ENCODE measurements around the gene DDA1.

Gene DDA1

GRCh38 chr19:17312189-17313113 lies 3.1 kb downstream of the DDA1 start:
- no peak for DNase-seq (ENCODE audit: low read depth)

- DNase-seq (ENCODE audit: low read depth), result no peak
Measured at GRCh38 chr19:17314007-17314593, 4.7 kb downstream of the DDA1 start.

GRCh38 chr19:17318966-17319365 lies 9.6 kb downstream of the DDA1 start:
- DNase-seq (ENCODE audit: low read depth), result no peak

DNA sequence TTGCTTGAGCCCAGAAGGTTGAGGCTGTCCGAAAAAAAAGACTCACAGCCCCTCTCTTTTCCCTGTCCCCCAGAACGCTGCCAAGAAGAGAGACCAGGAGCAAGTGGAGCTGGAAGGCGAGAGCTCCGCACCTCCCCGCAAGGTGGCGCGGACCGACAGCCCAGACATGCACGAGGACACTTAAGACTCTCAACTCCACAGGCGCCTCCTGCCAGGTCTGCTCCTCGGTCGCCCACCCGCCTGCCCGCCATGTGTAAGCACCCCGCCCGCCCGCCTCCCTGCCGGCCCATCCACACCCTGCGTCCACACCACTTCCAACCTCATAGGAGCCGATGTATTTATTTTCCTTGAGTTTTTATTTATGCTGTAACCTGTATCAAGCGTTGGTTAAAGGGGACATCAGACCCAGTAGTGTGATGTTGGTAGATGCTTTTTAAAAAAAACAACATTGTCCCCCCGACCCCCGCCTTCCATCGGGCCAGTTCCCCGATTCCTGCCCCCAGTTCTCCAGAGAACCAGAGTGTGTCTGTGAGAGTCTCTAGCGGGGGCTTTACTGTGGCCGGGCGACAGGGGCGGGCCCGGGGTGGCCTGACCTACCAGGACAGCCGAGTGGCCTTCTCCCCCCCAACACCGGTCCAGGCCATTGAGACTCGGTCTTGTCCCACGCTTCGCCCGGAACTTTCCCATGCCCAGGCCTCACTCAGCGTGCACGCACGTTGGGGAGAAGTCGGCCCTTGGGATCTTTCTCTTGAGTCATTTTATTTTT lies 10.3 kb downstream of the DDA1 start:
- no peak for DNase-seq (ENCODE audit: low read depth)

DNA sequence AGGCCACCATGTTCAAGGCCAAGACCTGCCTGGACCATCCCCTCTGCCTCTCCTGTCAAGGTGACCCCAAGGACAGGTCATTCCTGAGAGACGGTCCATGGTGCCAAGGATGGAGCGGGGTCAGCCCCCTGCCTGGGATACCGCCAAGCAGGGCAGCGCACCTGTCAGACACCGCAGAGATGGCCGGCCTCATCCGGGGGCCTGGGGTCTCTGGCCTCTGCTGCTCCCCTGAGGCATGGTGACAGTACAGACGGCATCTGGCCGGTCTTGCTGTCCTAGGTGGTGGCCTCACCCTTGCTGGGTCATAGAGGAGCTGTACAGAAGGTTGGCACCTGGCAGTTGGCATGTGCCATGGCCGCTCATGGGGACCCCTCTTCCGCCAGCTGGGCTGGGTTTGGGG lies 11.1 kb downstream of the DDA1 start:
- DNase-seq (ENCODE audit: low read depth), result no peak

- no peak for DNase-seq (ENCODE audit: low read depth)
Measured at GRCh38 chr19:17321655-17322489, 12.5 kb downstream of the DDA1 start.

DNA sequence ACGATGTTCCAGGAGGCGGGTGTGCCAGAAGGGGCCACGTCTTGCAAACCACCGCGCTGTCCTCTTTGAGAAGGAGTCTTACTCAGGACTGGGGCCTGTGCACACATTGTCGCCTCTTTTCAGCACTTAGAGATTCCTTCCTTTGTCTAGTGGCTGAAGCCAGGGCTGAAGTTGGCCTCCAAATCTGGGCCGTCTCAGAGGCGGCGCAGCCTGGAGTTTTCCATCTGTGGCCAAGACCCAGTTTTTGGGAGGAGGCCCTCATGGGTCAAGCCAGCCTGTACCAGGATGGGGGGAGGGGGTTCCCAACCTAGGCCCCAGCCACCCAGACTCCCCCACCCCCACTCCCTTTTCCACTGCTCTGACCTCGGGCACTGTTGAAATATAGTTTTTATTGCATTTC lies 13.5 kb downstream of the DDA1 start:
- no peak for DNase-seq (ENCODE audit: low read depth)

DNA sequence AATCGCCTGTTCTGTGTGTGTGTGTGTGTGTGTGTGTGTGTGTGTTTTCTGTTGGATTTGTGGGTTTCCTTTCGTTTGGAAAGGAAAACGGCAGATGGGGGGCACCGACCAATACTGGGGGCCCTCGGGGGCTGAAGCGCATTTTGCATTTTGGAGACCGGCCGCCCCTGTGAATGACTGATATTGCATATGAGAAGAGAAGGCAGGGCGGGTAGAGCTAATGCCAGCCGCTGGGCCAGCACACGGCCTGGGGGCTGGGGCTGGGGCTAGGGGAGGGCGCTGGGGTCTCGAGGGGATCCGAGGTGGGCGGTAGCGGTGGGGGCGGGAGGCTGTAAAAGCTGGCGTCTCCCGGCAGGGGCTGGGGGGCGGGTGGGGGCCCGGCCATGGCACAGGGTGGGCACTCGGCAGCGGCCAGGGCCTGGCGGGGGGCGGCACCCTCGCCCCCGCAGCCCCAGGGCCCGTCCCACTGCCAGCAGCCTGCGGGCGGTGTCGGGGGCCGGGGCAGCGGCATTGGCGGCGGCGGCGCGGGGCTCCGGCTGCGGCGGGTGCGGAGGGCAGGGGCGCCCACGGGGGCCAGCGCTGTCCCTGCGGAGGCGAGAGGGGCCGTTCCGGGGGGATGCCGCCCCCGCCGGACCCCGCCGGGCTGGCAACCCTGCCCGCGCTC lies 14.1 kb downstream of the DDA1 start:
- no peak for DNase-seq (ENCODE audit: low read depth)

GRCh38 chr19:17323964-17324332 lies 14.6 kb downstream of the DDA1 start:
- no peak for DNase-seq (ENCODE audit: low read depth)

DNA sequence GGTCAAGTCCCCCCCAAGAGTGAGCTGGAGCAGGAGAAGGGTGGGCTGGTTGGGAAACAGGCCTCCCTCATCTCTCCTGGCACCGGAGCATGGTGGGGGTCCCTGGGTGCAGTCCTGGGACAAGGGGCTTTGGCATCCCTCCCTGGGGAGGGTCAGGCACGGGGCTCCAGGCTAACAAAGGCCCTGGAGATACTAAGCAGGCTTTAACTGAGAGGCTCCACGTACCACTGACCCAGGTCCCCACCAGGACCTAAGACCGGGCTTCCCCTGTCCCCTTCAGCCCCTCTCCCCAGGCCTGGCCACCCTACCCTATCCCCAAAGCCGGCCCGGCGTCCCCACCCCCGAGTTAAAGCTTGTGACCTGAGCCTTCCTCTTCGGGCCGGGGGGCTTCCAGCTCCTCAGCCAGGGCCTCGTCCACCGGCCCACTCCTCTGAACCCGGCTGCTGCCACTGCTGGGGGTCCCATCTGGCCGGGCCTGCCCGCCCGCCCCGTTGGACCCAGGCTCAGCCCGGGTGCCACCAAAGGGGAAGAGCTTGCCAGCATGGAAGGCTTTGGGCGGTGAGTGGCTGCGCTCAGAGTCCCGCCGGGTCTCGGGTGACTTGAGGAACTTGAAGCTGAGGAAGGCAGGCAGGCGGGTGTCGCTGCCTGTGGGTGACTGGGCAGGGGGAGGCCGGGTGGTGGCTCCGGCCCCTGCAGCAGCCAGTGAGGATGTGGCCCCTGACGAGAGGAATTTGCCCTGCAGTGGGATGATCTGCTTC lies 15.2 kb downstream of the DDA1 start:
- no peak for DNase-seq (ENCODE audit: low read depth)

DNA sequence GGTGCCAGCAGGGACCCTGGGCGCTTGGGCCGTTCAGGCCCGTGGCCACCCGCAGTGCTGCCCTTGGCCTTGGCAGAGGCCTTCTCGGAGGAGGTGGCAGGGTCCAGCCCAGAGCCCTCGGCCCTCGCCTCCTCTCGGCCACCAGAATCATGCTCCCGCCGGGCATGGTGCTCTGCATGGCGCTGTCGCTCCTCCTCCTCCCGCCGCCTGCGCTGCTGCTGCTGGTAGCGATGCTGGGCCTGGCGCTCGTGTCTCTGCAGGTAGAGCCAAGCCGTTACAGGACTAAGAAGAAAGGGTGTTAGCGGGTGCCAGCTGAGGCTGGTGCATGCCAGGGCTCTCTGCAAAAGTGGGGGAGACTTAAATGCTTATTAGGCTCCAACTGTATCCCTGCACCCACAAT lies 15.8 kb downstream of the DDA1 start:
- DNase-seq (ENCODE audit: low read depth), result no peak

DNA sequence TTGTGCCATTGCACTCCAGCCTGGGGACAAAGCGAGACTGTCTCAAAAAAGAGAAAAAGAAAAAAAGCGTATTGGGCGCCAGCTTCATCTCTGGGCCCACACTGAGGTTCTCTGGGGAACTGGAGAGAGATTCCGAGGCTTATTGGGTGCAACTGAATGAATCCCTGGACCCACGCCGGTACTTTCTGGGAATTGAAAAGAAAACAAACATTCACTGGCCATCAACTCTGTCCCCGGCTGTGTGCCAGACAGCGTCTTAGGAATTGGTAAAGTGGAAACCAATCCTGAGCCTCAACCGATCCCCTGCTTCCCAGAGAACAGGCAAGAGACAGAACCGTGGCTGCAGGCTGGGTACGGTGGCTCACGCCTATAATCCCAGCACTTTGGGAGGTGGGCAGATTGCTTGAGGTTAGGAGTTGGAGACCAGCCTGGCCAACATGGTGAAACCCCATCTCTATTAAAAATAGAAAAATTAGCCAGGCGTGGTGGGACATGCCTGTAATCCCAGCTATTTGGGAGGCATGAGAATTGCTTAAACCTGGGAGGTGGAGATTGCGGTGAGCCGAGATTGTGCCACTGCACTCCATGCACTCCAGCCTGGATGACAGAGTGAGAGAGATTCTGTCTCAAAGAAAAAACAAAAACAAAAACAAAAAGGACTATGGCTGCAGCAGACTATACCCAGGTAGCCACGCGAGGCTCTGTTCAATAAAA lies 16.7 kb downstream of the DDA1 start:
- no peak for DNase-seq (ENCODE audit: low read depth)

DNA sequence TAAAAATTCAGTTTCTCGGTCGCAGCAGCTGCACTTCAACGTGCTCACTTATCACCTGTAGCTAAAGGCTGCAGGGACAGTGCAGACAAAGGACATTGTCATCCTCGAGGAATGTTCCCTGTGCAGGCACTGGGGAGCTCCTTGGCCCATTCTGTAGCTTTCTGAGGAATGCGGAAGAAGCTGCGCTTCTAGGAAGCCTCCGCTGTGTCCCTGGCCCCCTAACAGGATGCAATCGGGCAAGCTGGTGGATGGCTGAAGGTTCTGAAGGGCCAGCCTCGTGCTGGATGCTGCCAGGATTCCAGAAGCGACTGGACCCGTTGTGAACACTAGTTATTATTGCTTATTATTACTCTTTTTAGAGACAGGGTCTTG lies 17.2 kb downstream of the DDA1 start:
- DNase-seq (ENCODE audit: low read depth), result no peak

DNA sequence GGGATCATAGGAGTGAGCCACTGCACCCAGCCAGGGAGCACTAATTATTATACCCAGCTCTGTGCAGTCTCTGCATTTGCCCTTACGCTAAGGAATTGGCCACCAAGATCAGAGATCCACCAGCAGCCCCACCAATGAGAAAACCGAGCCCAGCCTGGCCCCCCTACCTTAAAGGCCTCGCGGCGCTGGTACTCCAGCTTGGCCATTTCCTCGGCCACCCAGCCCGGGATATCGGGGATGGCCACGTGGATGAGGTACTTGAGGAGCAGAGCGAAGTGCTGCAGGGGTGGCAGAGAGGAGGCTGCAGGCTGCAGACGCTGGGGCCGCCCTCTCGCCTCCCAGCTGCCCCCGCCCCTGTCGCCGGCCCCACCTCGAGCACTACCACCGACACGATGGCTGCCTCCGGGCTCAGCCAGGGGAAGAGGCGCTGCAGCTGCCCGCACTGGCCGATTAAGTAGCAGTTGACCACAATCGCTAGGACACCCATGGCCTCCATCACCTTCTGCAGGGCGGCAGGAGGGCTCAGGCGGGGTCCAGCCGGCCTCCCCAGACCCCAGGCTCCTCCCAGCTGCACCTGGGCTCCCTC lies 17.8 kb downstream of the DDA1 start:
- DNase-seq (ENCODE audit: low read depth), result no peak

DNA sequence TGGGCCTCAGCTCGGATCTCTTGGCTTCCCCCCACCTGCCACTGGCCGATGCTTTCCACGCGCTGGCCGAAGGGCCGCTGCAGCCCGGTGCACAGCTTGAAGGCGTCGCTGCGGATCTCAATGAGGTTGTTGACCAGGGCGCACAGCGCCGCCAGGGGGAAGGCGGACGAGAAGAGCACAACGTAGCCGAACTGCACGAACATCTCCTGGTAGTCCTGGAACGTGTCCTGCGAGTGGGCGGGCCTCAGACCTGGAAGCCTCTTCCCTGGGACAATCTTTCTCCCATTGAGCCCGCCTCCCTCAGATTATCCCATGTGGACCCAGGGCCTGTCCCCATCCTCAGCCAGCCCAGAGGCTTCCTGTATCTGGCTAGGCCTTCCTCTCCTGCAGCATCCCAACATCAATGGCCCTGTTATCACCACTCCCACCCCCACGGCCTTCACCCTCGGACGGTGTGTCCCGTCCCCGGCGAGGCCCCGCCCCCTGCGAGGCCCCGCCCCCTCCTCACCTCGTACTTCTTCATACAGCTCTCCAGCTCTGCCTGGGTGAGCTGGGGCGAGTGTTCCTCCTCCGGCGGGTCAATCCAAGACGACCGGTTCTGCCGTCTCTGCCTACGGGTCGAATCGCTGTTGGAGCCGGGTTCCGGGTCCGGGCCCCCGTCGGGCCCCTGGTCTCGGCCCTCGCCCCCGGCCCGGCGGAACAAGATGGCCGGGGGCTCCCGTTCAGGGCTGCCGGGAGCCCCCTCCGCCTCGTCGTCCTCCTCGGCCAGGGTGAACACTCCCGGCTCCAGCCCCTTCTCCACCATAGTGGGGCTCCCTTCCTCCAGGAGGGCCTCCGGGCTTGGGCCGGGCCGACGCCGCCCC lies 18.5 kb downstream of the DDA1 start:
- DNase-seq (ENCODE audit: low read depth), result no peak

GRCh38 chr19:17328517-17329365 lies 19.4 kb downstream of the DDA1 start:
- no peak for DNase-seq (ENCODE audit: low read depth)

GRCh38 chr19:17329366-17330261 lies 20.3 kb downstream of the DDA1 start:
- no peak for DNase-seq (ENCODE audit: low read depth)
